AML-193 (cell line): ENCODE results near the gene PSMB7.

ENCODE experiments used
- DNase-seq, 2 experiments: peaks; one replicate each; lab custom pipeline; 2025; lab: John Stamatoyannopoulos, UW

PSMB7 gene

DNA sequence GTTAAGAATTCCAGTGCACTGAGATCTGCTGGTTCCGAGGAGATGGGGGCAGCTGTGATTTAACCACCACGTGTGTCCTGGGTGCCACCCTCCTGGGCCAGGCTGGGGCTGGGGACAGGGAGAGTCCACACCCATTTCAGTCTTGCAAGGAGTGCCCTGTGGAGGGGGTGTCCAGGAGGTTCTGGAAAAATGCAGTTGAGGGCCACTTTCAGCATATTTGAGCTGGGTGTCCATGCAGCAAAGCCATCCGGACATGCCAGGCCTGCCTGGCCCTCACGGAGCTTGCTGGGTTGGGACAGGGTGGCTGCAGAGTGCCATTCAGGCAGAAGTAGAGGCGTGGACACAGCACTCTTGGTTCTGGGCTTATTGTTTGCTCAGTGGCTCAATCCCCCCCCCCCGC, 89.4 kb downstream of the PSMB7 start:
- DNase-seq: no peak

- DNase-seq: no peak
Measured at GRCh38 chr9:124323904-124324303, 91.3 kb downstream of the PSMB7 start.

DNA sequence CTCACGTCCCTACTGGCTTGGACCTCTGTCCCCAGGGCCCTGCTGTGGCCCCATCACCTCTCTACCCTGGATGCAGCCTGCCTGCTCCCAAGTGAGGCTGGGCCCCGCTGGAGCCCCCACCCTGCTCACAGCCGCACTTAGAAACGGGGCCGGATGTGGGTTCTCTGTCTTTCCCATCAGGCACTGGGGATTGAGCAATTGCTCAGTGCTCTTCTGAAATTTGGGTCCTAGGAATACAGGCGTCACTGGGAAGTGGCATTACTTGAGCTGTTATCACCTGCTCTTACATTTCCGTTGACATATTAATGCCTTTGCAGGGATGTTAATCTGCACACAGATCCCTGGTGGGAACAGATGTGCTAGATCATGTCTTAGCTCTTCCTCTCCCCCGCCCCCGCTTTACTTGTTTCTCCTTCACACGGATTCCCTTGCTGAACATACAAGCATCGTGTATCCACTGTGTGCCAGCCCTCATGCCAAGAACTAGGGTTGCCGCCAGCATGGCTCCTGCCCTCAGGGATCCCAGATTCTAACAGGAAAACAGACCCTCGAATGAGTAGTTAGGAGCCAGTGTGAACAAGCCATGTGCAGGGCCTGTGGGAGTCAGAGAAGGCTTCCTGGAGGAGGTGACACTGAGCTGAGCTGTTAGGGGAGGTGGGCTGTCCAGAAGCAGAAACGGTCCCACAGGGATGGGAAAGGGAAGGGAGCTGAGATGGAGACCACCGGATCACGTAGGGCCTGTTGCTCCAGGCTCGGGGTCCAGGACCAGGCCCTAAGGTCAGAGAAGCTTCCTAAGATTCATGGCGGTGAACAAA, 92.4 kb downstream of the PSMB7 start:
- no peak for DNase-seq

- DNase-seq: no peak
Measured at GRCh38 chr9:124321935-124322334, 93.3 kb downstream of the PSMB7 start.

DNA sequence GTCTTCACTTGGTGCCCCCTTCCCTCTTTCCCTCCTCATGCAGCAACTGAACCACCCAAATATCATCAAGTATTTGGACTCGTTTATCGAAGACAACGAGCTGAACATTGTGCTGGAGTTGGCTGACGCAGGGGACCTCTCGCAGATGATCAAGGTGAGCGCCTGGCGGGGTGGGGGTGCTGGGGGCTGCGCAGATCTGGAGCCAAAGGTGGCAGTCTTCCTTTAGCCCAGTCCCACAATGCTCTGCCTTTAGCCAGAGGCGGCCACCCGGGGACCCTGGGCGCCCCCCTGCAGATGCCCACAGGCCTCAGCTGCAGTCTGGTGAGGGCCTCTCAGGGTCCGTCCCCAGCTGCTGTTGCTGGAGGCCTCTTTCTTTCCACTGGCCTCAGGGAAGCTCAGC, 93.8 kb downstream of the PSMB7 start:
- DNase-seq: no peak

GRCh38 chr9:124320062-124320973, 94.9 kb downstream of the PSMB7 start:
- DNase-seq: peak; percentile 10 to 18

DNA sequence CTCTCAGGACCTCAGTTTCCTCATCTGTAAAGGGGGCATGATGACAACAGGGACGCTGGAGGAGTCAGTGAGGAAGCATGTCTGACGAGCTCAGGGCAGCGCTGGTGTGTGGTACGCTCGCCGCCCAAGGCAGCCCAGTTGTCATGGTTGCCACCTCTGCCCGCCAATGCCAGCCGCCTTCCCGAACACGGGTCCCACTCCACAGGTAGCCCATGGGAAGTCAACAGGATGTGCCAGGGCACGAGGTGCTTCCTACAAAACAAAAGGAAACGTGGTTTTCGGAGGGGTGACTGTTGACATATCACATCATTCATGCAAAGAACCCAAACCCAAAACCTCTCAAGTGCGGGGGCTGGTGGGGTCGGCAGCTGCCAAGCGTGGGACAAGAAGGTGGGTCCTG, 99.4 kb downstream of the PSMB7 start:
- DNase-seq: no peak

DNA sequence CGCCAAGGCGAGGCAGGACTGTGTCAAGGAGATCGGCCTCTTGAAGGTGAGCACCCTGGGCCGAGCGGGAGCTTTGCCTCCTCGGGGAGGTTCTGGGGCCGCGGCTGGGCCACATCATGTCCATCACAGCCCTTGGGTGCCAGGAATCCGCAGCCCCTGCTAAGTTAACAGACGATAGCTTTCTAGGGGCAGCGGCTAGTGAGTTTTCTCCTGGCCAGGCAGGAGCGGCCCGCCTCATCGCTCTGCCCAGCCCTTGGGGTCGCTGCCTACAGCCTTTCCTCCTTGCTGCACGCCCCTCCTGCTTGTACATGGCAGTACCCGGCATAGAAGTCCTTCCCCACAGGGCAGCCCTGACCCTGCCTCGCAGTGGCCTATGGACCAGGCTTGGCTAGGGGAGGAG, 101.3 kb downstream of the PSMB7 start:
- DNase-seq: no peak

GRCh38 chr9:124312290-124313265, 102.7 kb downstream of the PSMB7 start:
- DNase-seq: no peak

DNA sequence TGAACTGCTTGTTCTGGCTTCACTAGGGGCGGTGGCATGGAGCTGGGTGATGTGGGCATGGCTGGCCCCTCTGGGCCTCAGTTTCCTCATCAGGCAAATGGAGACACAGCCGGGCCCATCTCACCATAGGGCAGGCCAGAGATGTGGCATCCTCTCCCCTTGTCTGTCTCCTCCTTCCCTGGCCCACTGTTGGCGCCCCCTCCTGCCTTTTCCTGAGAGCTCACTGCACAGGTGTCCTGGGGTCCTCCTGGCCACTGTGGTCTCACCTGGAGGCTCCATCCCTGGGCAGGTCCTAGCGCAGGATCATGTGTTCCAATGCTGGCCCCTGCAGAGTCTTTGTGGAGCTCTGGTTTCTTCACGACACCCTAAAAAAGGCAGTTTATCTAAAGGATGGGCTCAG, 104.0 kb downstream of the PSMB7 start:
- DNase-seq: no peak

DNA sequence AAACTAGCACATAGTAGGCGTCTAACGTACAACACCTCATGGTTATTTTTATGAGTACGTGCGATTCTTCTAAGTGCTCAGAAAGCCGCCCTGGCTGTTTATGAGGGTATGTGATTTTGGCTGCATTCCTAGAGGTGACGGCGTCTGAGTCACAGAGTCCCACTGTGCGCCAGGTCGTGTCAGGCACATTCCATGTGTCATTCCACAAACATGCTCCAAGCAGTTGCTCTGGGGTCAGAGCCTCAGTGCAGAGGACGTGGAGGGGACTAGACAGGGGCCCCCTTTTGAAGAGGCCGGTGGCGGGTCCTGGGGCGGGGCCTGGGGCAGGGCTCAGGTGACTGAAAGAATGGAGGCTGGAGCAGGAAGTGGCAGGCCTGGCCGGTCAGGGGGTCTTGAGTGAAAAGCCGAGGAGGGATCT, 105.6 kb downstream of the PSMB7 start:
- no peak for DNase-seq

- no peak for DNase-seq
Measured at GRCh38 chr9:124308606-124309491, 106.4 kb downstream of the PSMB7 start.

- no peak for DNase-seq
Measured at GRCh38 chr9:124307379-124308030, 107.7 kb downstream of the PSMB7 start.

DNA sequence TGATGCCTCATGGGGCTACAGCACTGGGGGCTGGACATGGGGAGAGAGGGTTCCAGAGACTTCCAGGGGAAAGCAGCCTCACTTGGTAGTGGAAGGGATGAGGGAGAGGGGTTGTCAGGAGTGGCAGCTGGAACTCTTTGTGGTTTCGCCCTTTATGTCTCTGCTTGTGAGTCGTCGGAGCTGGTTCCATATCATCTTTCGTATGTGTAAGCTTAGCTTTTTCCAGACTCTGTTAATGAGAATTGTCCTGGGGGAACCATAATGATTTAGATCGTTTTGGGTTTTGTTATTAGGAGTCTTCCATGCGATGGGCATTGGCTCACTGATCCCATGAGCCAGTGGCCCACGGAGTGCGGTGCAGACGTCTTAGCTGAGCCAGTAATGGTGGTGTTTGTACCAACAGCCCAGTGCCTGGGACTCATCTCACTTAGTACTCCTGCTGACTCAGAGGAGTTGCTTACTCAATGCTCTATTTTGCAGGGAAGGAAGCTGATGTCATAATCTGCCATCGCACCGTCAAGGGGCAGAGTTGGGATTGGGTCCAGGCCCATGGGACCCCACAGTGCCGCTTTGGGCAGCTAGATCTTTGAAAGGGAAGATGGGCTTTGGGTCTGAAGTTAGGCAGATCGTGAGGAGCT, 109.0 kb downstream of the PSMB7 start:
- DNase-seq: no peak

GRCh38 chr9:124304285-124304684, 111.0 kb downstream of the PSMB7 start:
- DNase-seq: no peak

DNA sequence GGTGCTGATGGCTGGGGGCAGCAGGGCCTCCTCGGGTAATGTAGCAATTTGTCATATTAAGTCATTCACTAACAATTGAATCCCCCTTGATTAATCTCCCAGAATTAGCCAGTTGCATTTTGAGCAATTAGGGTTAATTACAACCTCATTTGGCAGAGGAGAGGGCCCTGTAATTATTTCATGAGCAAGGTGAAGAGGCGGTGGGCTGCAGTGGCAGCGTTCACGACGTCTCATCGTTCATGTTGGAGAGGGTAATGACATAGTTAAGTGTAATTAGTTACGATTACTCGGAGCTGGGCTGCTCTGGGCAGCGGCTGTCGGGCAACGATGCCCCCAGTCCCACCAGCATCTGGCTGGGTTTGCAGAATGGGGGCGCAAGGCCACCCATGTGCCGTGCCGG, 111.5 kb downstream of the PSMB7 start:
- DNase-seq: no peak
